ENCODE data around the gene RHOA.

The RHOA gene

DNA sequence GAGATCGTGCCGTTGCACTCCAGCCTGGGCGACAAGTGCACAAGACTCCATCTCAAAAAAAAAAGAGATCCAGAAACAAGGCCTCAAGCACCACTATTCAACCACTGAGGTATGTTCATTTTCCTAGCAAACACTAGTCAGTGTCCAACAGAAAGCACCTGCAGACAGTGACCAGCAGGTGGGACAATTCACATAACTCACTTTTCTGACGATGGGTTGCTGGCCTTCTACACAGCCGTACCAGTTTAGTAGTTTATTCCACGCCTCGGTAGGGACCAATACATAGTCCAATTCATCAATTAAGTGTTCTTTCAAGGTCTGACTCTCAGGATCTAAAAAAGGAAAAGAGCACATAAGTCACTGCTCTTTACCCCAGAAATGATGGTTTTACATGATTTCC is 84.3 kb downstream of the RHOA start:
- TF ChIP-seq JUND (IDR thresholded peaks at IDR 0.05; ENCODE audit: low read depth), result no peak
- in situ Hi-C loops (cut with HindIII; ENCODE audit: low pct_unique_long_range_greater_than_20kb, low sequenced_read_pairs), result no loop called here
- DNase-seq (ENCODE audit: low read depth in 1 of 2, low spot score in 1 of 2), result peak in 1 of 2 experiments; percentile 58

DNA sequence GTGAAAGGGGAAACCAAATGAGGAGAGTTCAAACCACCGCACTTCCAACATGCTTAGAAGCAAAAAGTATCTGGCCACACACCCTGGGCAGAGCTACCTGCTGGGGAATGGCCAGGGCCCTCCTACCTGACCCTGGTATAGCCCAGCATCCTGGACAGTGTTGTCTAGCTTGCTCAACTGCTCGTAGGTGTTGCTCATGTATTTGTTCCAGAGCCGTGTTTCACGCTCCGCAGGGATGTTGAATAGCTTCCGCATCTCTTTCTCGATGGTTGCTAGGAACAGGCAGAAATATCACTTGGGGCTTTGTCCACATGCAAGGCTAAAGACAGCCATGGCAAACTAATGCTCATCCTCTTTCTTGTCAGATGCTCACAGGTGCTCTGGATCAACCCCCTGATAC is 87.0 kb downstream of the RHOA start:
- in situ Hi-C loops (cut with HindIII; ENCODE audit: low pct_unique_long_range_greater_than_20kb, low sequenced_read_pairs), result no loop called here

DNA sequence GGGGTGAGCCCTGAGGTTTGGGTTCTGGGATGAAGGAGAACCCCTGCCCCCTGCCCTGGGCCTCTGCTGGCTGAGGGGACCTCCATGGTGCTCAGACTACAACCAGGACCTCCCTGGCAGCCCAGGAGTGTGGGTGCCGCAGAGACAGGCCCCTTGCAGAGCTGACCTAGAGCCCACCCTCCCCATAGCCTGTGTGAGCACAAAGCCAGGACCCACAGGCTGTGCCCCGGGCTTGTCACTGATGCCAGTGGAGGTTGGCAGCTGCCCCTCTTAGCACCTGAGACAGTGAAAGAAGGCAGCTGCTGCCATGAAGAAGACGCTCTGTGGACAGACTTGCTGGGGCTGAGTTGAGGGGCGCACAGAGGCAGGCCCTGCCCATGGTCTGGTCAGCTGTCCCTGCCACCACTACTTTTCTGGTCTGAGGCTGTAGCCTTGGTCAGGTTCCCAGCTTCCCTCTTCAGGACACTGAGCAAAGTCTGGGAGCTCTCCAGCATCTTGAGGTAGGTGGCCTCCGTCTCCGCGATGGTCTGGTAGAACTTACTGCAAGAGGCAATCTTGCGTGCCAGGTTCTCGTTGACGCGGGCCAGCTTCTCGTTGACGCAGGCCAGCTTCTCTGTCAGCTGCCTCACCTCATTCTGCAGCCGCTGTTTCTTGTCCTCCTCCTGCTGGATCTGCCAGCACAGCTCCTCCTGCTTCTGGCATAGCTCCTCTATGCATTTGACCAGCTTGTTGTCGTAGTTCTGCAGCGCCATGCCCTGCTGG is 94.9 kb downstream of the RHOA start:
- in situ Hi-C loops (cut with HindIII; ENCODE audit: low pct_unique_long_range_greater_than_20kb, low sequenced_read_pairs), result no loop called here

More for the DNA sequence above, 87.0 kb downstream of the RHOA start:
- no peak for TF ChIP-seq JUND (IDR thresholded peaks at IDR 0.05; ENCODE audit: low read depth)
- no peak for DNase-seq (ENCODE audit: low read depth in 1 of 2, low spot score in 1 of 2)

DNA sequence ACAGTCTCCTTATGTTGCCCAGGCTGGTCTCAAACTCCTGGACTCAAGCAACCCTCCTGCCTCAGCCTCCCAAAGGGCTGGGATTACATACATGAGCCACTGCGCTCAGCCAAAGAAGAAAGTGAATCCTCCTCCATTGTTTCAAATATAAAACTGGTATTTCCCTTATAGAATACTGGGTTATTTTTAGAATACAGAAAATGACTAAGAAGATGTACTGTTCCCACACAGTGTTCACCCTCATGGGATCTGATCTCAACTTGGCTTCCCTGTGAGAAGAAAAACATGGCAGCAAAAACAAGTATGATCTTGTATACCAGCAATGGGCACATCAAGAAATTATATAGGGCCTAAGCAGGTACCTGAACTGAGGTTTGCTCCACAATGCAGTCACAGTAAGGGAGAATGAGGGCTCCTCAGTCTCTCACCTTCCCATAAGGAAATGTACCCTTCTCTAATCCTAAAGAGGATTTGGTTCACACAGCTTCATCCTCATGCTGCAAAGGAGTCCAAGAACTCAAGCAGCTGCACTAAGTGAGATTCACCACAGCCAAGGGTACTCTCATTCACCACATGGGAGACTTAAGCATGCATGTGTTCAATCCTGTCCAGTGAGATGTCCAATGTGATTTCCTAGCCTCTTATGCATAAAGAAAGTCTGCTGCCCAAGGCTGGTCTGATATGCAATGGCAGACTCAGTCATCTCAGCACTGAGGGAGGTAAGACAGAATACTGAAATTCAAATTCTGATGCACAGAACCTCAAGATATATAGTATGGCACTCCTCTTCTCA is 97.7 kb downstream of the RHOA start:
- TF ChIP-seq JUND (IDR thresholded peaks at IDR 0.05; ENCODE audit: low read depth), result no peak
- in situ Hi-C loops (cut with HindIII; ENCODE audit: low pct_unique_long_range_greater_than_20kb, low sequenced_read_pairs), result no loop called here
- DNase-seq (ENCODE audit: low read depth in 1 of 2, low spot score in 1 of 2), result no peak

More for the DNA sequence above, 94.9 kb downstream of the RHOA start:
- no peak for DNase-seq (ENCODE audit: low read depth in 1 of 2, low spot score in 1 of 2)
- no peak for TF ChIP-seq JUND (IDR thresholded peaks at IDR 0.05; ENCODE audit: low read depth)

DNA sequence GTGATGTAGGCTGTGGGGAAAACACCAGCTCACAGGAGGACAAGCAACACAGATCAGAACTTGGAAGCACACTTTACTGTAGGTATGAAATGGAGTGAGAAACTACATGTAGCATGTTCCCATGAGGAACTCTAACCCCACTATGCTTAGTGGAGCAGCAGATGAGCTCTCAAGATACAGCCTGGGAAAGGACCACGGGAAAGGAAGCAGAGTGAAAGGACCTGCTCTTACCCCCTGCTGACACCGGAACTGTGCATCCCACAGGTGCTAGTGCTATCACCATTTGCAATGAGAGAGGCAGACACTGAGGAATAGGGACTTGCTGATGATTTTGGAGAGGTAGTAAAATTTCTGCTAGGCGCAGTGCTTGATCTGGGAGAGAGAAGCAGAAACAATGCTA is 100.5 kb downstream of the RHOA start:
- in situ Hi-C loops (cut with HindIII; ENCODE audit: low pct_unique_long_range_greater_than_20kb, low sequenced_read_pairs), result no loop called here
- DNase-seq (ENCODE audit: low read depth in 1 of 2, low spot score in 1 of 2), result no peak
- TF ChIP-seq JUND (IDR thresholded peaks at IDR 0.05; ENCODE audit: low read depth), result no peak

DNA sequence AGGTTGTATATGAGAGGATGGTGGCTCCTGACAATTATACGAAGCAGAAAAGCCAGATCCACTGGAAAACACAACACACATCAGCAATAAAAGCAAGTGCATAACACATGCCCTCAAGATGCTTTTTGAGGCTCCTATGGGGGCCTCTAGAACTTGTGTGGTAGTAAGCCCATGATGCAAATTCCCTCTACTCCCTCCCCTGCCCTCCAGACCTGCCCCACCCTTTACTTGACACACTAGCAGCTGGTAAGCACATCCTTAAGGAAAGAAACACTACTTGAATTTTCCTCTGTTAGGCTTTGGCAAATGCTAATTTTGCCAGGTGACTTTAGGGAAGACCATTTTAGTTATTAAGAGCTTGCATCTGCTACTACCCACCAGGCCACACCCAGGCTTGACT is 101.1 kb downstream of the RHOA start:
- TF ChIP-seq JUND (IDR thresholded peaks at IDR 0.05; ENCODE audit: low read depth), result no peak
- DNase-seq (ENCODE audit: low read depth in 1 of 2, low spot score in 1 of 2), result no peak
- in situ Hi-C loops (cut with HindIII; ENCODE audit: low pct_unique_long_range_greater_than_20kb, low sequenced_read_pairs), result no loop called here
